ENCODE measurements around the gene TUBB2A.

TUBB2A gene

GRCh38 chr6:3157131-3157933 lies at the start of gene TUBB2A:
Gene TUBB2A (minus strand): TSS chr6:3157544. CDS start chr6:3157463, 81 bp downstream.
- H3K9ac ChIP-seq (ENCODE audit: insufficient read length, low read depth), result peak within 1 kb of the TSS; percentile 80
- no peaks in the 10 kb centered on the region for H3K27me3 ChIP-seq (ENCODE audit: insufficient read depth, insufficient read length)
- peak; percentile 40 for DNase-seq (ENCODE audit: low read depth, low spot score)
- H3K4me3 ChIP-seq (ENCODE audit: insufficient read length, low read depth), result peak within 1 kb of the TSS; percentile 83
- TF ChIP-seq SUZ12 (IDR thresholded peaks at IDR 0.05; ENCODE audit: extremely low read depth, insufficient read depth, insufficient read length) (no peak), ZNF274 (IDR thresholded peaks at IDR 0.05; ENCODE audit: low read depth, low read length) (no peak), YY1 (IDR thresholded peaks at IDR 0.05; ENCODE audit: insufficient read depth, insufficient read length) (no peak)
- no peaks in the 10 kb centered on the region for H3K4me1 ChIP-seq (ENCODE audit: insufficient read depth, insufficient read length)
- H3K36me3 ChIP-seq (ENCODE audit: insufficient read depth, insufficient read length, low read length), result peaks cover 34% of the 10 kb centered on the region
- H3K9me3 ChIP-seq (ENCODE audit: insufficient read depth, low read length), result no peaks in the 10 kb centered on the region

DNA sequence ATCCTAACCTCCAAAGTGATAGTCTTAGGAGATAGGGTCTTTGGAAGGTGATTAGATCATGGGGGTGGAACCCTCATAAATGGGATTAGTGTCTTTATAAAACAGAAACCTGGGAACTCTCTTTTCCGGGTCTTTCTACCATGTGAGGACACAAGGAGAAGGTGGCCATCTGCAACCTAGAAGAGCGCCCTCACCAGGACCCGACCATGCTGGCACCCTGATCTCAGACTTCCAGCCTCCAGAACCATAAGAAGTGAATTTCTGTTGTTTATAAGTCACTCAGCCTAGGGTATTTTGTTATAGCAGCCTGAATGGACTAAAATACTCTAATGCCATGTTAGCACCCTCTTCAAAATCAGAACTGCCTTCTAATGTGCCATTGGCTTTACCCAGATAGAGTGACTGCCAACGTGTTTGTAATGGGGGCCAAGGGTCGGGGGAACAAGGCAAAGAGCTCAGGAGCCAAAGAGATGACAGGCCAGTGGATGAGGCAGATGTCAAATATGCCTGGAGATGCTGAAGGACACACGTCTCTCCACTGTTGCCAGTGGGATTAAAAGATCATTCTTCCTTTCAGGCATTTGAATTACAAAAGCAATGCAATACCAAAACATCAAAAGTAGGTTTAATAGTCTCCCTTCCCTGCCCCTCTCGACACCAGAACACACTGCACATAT lies 49.1 kb upstream of the TUBB2A start:
- peaks cover 3% of the 10 kb centered on the region for H3K4me1 ChIP-seq (ENCODE audit: insufficient read depth, insufficient read length)
- no peak for TF ChIP-seq ZNF274 (IDR thresholded peaks at IDR 0.05; ENCODE audit: low read depth, low read length)
- no peak for TF ChIP-seq SUZ12 (IDR thresholded peaks at IDR 0.05; ENCODE audit: extremely low read depth, insufficient read depth, insufficient read length)
- TF ChIP-seq YY1 (IDR thresholded peaks at IDR 0.05; ENCODE audit: insufficient read depth, insufficient read length), result no peak
- H3K9me3 ChIP-seq (ENCODE audit: insufficient read depth, low read length), result no peaks in the 10 kb centered on the region
- no peak for DNase-seq (ENCODE audit: low read depth, low spot score)
- H3K36me3 ChIP-seq (ENCODE audit: insufficient read depth, insufficient read length, low read length), result no peaks in the 10 kb centered on the region
- H3K9ac ChIP-seq (ENCODE audit: insufficient read length, low read depth), result no peak overlapping the region
- no peak overlapping the region for H3K4me3 ChIP-seq (ENCODE audit: insufficient read length, low read depth)
- no peaks in the 10 kb centered on the region for H3K27me3 ChIP-seq (ENCODE audit: insufficient read depth, insufficient read length)

DNA sequence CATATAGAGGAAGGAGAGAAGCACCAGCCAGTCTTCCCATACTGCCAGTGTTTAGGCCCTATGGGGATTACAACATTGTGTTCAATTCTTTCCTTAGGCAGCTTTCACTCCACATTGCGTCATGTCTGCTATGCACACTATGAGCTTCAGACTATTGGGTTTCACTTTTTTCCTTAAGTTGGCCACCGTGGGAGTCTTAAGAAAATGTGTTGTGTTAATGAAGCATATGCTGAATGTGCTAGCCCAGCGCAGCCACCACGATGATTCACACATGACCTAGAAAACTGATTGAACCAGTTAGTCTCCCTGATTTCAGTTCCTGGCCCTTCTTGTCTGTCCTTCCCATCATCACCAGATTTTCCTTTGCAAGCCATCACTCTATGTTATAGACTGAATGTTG lies 48.6 kb upstream of the TUBB2A start:
- TF ChIP-seq YY1 (IDR thresholded peaks at IDR 0.05; ENCODE audit: insufficient read depth, insufficient read length) (no peak), SUZ12 (IDR thresholded peaks at IDR 0.05; ENCODE audit: extremely low read depth, insufficient read depth, insufficient read length) (no peak), ZNF274 (IDR thresholded peaks at IDR 0.05; ENCODE audit: low read depth, low read length) (no peak)
- H3K9ac ChIP-seq (ENCODE audit: insufficient read length, low read depth), result no peak overlapping the region
- DNase-seq (ENCODE audit: low read depth, low spot score), result no peak

GRCh38 chr6:3204921-3205320 lies 47.6 kb upstream of the TUBB2A start:
- H3K4me1 ChIP-seq (ENCODE audit: insufficient read depth, insufficient read length), result peaks cover 3% of the 10 kb centered on the region
- H3K36me3 ChIP-seq (ENCODE audit: insufficient read depth, insufficient read length, low read length), result no peaks in the 10 kb centered on the region
- TF ChIP-seq SUZ12 (IDR thresholded peaks at IDR 0.05; ENCODE audit: extremely low read depth, insufficient read depth, insufficient read length) (no peak), YY1 (IDR thresholded peaks at IDR 0.05; ENCODE audit: insufficient read depth, insufficient read length) (no peak), ZNF274 (IDR thresholded peaks at IDR 0.05; ENCODE audit: low read depth, low read length) (no peak)

More for the DNA sequence above, 48.6 kb upstream of the TUBB2A start:
- no peaks in the 10 kb centered on the region for H3K36me3 ChIP-seq (ENCODE audit: insufficient read depth, insufficient read length, low read length)
- no peaks in the 10 kb centered on the region for H3K9me3 ChIP-seq (ENCODE audit: insufficient read depth, low read length)
- H3K4me1 ChIP-seq (ENCODE audit: insufficient read depth, insufficient read length), result peaks cover 3% of the 10 kb centered on the region
- H3K27me3 ChIP-seq (ENCODE audit: insufficient read depth, insufficient read length), result no peaks in the 10 kb centered on the region
- H3K4me3 ChIP-seq (ENCODE audit: insufficient read length, low read depth), result no peak overlapping the region

GRCh38 chr6:3202999-3203696 lies 45.8 kb upstream of the TUBB2A start:
- Histone ChIP-seq H3K9ac (ENCODE audit: insufficient read length, low read depth) (no peak overlapping the region), H3K4me3 (ENCODE audit: insufficient read length, low read depth) (no peak overlapping the region), H3K4me1 (ENCODE audit: insufficient read depth, insufficient read length) (peaks cover under 1% of the 10 kb centered on the region), H3K27me3 (ENCODE audit: insufficient read depth, insufficient read length) (no peaks in the 10 kb centered on the region), H3K9me3 (ENCODE audit: insufficient read depth, low read length) (no peaks in the 10 kb centered on the region), H3K36me3 (ENCODE audit: insufficient read depth, insufficient read length, low read length) (no peaks in the 10 kb centered on the region)
- DNase-seq (ENCODE audit: low read depth, low spot score), result no peak
- TF ChIP-seq ZNF274 (IDR thresholded peaks at IDR 0.05; ENCODE audit: low read depth, low read length), result no peak
- no peak for TF ChIP-seq SUZ12 (IDR thresholded peaks at IDR 0.05; ENCODE audit: extremely low read depth, insufficient read depth, insufficient read length)
- TF ChIP-seq YY1 (IDR thresholded peaks at IDR 0.05; ENCODE audit: insufficient read depth, insufficient read length), result no peak

More at GRCh38 chr6:3204921-3205320, 47.6 kb upstream of the TUBB2A start:
- DNase-seq (ENCODE audit: low read depth, low spot score), result no peak
- Histone ChIP-seq H3K9me3 (ENCODE audit: insufficient read depth, low read length) (no peaks in the 10 kb centered on the region), H3K4me3 (ENCODE audit: insufficient read length, low read depth) (no peak overlapping the region), H3K9ac (ENCODE audit: insufficient read length, low read depth) (no peak overlapping the region), H3K27me3 (ENCODE audit: insufficient read depth, insufficient read length) (no peaks in the 10 kb centered on the region)

GRCh38 chr6:3201388-3201787 lies 44.0 kb upstream of the TUBB2A start:
- DNase-seq (ENCODE audit: low read depth, low spot score), result no peak
- Histone ChIP-seq H3K4me1 (ENCODE audit: insufficient read depth, insufficient read length) (no peaks in the 10 kb centered on the region), H3K36me3 (ENCODE audit: insufficient read depth, insufficient read length, low read length) (no peaks in the 10 kb centered on the region), H3K9ac (ENCODE audit: insufficient read length, low read depth) (no peak overlapping the region), H3K27me3 (ENCODE audit: insufficient read depth, insufficient read length) (no peaks in the 10 kb centered on the region), H3K9me3 (ENCODE audit: insufficient read depth, low read length) (no peaks in the 10 kb centered on the region), H3K4me3 (ENCODE audit: insufficient read length, low read depth) (no peak overlapping the region)
- TF ChIP-seq SUZ12 (IDR thresholded peaks at IDR 0.05; ENCODE audit: extremely low read depth, insufficient read depth, insufficient read length) (no peak), YY1 (IDR thresholded peaks at IDR 0.05; ENCODE audit: insufficient read depth, insufficient read length) (no peak), ZNF274 (IDR thresholded peaks at IDR 0.05; ENCODE audit: low read depth, low read length) (no peak)

All from NT2/D1 (cell line).